ENCODE results near the gene CDH23. TPM values are rescaled to one million over a fixed set of nuclear protein-coding genes. Genes with fewer than 3 reads are reported as not detected.

Gene CDH23
- total RNA-seq, 2 donors from 2014 or later: 1.4 to 1.6 TPM

DNA sequence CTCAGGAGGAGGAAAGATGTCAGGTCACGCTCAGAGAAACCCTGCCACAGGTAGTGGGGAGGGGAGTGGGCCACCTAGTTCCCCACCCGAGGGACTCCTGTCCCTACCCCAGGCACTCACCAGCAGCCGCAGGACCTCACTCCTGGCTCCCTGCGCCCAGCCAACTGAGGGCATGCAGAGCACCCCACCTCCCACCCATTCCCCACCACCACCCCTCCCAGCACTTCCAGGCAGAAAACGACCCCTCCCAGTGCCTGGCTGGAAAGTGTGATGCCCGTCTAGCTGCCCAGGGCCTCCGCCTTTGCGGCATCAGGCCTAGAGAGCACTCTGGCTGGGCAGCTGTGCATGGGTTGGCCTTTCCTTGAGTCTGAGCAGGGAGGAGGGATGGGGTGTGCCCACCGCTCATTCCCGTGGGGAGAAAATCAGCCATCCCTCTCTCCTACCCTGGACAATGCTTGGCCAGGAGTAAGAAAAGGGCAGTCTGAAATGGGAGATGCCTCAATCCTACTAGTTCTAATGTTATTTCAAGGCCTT is 321.5 kb downstream of the CDH23 start:
- TF ChIP-seq, protein P1, sequence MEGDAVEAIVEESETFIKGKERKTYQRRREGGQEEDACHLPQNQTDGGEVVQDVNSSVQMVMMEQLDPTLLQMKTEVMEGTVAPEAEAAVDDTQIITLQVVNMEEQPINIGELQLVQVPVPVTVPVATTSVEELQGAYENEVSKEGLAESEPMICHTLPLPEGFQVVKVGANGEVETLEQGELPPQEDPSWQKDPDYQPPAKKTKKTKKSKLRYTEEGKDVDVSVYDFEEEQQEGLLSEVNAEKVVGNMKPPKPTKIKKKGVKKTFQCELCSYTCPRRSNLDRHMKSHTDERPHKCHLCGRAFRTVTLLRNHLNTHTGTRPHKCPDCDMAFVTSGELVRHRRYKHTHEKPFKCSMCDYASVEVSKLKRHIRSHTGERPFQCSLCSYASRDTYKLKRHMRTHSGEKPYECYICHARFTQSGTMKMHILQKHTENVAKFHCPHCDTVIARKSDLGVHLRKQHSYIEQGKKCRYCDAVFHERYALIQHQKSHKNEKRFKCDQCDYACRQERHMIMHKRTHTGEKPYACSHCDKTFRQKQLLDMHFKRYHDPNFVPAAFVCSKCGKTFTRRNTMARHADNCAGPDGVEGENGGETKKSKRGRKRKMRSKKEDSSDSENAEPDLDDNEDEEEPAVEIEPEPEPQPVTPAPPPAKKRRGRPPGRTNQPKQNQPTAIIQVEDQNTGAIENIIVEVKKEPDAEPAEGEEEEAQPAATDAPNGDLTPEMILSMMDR (IDR thresholded peaks at IDR 0.05): no peak
- intact Hi-C loops (cut with DNase I): no loop called here
- no peak overlapping the region for H3K27ac ChIP-seq
- H3K27me3 ChIP-seq: no peaks in the 10 kb centered on the region
- H3K9me3 ChIP-seq: no peaks in the 10 kb centered on the region
- H3K4me1 ChIP-seq: peaks cover 11% of the 10 kb centered on the region
- H3K36me3 ChIP-seq: no peaks in the 10 kb centered on the region
- no peak for DNase-seq
- no peak overlapping the region for H3K9ac ChIP-seq (ENCODE audit: low read depth in 2 of 2, low read length in 2 of 2)
- H3K4me3 ChIP-seq: no peak overlapping the region

DNA sequence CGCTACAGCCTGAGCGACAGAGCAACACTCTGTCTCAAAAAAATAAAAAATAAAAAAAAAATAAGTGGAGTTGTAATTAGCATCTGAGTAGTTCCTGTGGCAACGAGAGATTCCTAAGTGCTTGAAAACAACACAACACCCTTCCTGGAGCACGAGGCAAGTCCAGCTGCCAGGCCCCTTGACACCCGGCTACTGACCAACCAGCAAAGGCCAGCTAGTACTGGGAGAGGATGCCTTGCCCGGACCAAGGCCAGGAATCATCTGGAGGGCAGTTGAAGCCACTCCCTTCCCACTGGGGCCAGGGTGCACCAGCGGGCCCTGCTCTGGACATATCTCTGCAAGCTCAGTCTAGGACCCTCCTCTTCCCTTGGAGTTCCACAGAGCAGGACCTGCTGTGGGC is 322.3 kb downstream of the CDH23 start:
- Histone ChIP-seq H3K36me3 (no peaks in the 10 kb centered on the region), H3K4me3 (no peak overlapping the region), H3K9ac (ENCODE audit: low read depth in 2 of 2, low read length in 2 of 2) (no peak overlapping the region), H3K4me1 (peaks cover 8% of the 10 kb centered on the region), H3K27ac (no peak overlapping the region), H3K27me3 (no peaks in the 10 kb centered on the region), H3K9me3 (no peaks in the 10 kb centered on the region)
- intact Hi-C loops (cut with DNase I): no loop called here
- no peak for DNase-seq
- TF ChIP-seq, protein P1 (IDR thresholded peaks at IDR 0.05): no peak

DNA sequence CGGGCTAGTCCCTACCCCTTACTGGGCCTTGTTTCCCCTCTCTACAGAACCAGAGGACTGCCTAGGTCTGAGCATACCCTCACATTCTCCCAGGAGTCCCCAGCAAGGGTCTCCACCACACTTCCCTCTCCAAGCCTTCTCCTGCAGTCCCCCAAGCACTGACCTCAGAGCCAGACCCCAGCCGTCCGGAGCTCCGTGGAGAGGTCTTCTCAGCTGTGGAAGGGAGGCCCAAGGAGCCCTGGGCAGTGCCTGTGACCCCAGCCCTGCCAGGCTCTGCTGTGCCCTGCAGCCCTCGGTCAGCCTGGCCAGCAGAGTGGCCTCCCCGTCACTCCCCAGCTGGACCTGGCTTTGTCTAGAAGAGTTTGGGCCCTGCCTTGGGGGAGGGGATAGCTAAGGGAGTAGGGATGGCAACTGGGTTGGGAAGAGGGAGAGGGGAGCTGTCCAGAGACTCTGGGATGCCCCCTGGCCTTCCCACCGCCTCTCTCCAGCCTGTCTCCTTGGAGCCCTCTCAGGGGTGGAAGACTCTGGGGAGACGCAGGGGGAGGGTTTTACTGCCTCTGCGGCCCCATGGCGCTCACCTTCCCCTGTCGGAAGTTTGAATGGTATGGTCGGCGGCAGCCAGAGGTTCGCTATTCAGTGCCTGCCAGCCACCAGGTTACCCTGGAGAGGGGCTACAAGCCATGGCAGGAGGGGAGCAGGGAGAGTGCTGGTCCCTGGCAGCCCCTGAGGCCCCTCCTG is 322.9 kb downstream of the CDH23 start, which contains the start of gene C10orf105:
TSS of gene C10orf105 (minus strand) at position 315 of the 738 bp plus-strand sequence. CDS start 3,441 bp downstream, outside the sequence.
- DNase-seq: no peak
- H3K4me1 ChIP-seq: peaks cover 2% of the 10 kb centered on the region
- no peak within 1 kb of the TSS for H3K4me3 ChIP-seq
- H3K27me3 ChIP-seq: no peaks in the 10 kb centered on the region
- no peaks in the 10 kb centered on the region for H3K9me3 ChIP-seq
- intact Hi-C loops (cut with DNase I): no loop called here
- no peak within 1 kb of the TSS for H3K27ac ChIP-seq
- H3K9ac ChIP-seq (ENCODE audit: low read depth in 2 of 2, low read length in 2 of 2): no peak within 1 kb of the TSS
- TF ChIP-seq, protein P1 (IDR thresholded peaks at IDR 0.05): no peak
- H3K36me3 ChIP-seq: no peaks in the 10 kb centered on the region

DNA sequence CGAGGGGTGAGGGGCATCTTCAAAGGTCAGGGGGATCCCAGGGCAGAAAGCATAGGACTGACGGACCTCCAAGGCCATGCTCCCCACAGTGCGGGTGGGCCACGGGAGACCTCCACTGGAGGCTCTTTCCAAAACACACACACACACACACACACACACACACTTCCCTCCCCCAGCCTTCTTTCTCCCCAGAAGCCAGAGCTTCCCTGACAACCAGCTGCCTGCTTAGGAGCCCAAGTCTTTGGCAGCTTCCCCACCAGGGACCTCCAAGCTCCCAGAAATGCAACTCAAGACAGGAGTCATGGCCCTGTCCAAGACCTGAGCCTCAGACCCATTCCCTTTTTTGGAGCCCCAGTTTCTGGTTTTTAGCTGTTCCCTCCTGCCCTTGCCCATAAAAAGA is 323.6 kb downstream of the CDH23 start:
- TF ChIP-seq, protein P1 (IDR thresholded peaks at IDR 0.05): no peak
- H3K27ac ChIP-seq: no peak overlapping the region
- no peak for DNase-seq
- no peak overlapping the region for H3K9ac ChIP-seq (ENCODE audit: low read depth in 2 of 2, low read length in 2 of 2)
- no peak overlapping the region for H3K4me3 ChIP-seq
- no peaks in the 10 kb centered on the region for H3K27me3 ChIP-seq
- H3K9me3 ChIP-seq: no peaks in the 10 kb centered on the region
- no peaks in the 10 kb centered on the region for H3K36me3 ChIP-seq
- intact Hi-C loops (cut with DNase I): no loop called here
- no peaks in the 10 kb centered on the region for H3K4me1 ChIP-seq

GRCh38 chr10:71721313-71721712 is 324.6 kb downstream of the CDH23 start:
- TF ChIP-seq, protein P1 (IDR thresholded peaks at IDR 0.05): no peak
- Histone ChIP-seq H3K4me3 (no peak overlapping the region), H3K27ac (no peak overlapping the region), H3K9me3 (no peaks in the 10 kb centered on the region), H3K9ac (ENCODE audit: low read depth in 2 of 2, low read length in 2 of 2) (no peak overlapping the region), H3K36me3 (no peaks in the 10 kb centered on the region), H3K27me3 (no peaks in the 10 kb centered on the region), H3K4me1 (no peaks in the 10 kb centered on the region)
- intact Hi-C loops (cut with DNase I): no loop called here
- DNase-seq: no peak

All from colonic mucosa (tissue), 4 donors.